Suprapubic skin (tissue), 2 donors: ENCODE data around the gene ZBTB46.

Experiments used
- EP300 ChIP-seq: sonication (generic); formaldehyde crosslinking; IDR thresholded peaks from one replicate; pipeline ENCODE4 v1.6.1; 2017; ENCODE audit warnings: antibody characterized with exemption
- POLR2A ChIP-seq, 2 donors: fragments of 450-650 bp; IDR thresholded peaks; one replicate each; pipeline ENCODE4 v1.6.1; 2017; ENCODE audit warnings: antibody characterized with exemption in 2 of 2, mild to moderate bottlenecking in 2 of 2, moderate library complexity in 2 of 2

DNA sequence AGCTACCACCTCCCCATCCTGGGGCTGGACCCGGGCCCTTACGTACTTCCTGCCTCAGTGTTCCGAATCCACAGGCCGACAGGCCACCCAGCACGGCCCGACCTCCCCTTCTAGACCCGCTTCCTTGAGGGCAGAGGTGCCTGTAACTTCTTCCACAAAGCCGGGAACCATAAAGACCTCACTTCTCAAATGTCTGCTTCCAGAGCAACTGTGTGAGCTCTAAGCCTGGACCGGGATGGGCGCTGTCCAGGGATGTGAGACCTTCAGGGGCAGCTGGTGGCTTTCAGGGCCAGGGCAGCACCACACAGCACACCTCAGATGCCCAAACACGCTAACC, 82.2 kb downstream of the ZBTB46 start:
- TF ChIP-seq POLR2A (IDR thresholded peaks at IDR 0.05), result no peak
- no peak for TF ChIP-seq EP300
